HL-60 (cell line): Measurements from ENCODE around the gene AGAP9.
"Not testable (repeated sequence)": the region's sequence is repeated elsewhere in the genome, so short reads cannot be mapped to it uniquely, and the experiment has no call there.

Experiments
- GABPA ChIP-seq: IDR thresholded peaks from 2 replicates; pipeline ENCODE4 v1.6.1; 2012; ENCODE audit warnings: low read depth
- TF ChIP-seq, protein P1 (sequence below): IDR thresholded peaks from one replicate; pipeline ENCODE4 v1.5.1; 2011; ENCODE audit warnings: low read length, control low read depth, inconsistent platforms; ENCODE audit not compliant: insufficient read depth

DNA sequence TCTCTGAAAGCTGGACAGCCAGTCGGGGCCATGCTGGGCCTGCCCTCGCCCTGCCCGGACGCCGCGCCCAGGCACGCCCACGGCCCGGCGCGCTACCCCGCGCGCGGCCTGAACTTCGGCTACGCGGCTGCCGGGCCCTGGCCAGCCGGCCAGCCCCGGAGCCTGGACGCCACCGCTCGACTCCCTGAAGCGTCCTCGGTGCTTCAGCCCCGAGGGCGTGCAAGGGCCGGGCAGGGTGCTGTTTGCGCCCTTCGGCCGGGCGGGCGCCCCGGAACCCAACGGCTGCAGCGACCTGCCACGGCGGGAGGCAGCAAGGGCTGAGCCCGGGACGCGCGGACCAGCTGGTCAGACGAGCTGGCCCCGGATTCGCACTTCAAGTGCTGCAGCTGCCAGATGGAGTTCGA, 42.1 kb upstream of the AGAP9 start:
- TF ChIP-seq, protein P1, sequence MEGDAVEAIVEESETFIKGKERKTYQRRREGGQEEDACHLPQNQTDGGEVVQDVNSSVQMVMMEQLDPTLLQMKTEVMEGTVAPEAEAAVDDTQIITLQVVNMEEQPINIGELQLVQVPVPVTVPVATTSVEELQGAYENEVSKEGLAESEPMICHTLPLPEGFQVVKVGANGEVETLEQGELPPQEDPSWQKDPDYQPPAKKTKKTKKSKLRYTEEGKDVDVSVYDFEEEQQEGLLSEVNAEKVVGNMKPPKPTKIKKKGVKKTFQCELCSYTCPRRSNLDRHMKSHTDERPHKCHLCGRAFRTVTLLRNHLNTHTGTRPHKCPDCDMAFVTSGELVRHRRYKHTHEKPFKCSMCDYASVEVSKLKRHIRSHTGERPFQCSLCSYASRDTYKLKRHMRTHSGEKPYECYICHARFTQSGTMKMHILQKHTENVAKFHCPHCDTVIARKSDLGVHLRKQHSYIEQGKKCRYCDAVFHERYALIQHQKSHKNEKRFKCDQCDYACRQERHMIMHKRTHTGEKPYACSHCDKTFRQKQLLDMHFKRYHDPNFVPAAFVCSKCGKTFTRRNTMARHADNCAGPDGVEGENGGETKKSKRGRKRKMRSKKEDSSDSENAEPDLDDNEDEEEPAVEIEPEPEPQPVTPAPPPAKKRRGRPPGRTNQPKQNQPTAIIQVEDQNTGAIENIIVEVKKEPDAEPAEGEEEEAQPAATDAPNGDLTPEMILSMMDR, result not testable (repeated sequence)
- not testable (repeated sequence) for TF ChIP-seq GABPA
